CD4-positive, alpha-beta T cell treated with Interleukin-4 for 4 hours (primary cell): ENCODE measurements around the gene ADARB2.

ENCODE experiments used
- DNase-seq: peaks from one replicate; pipeline ENCODE4 v3.0.0-alpha.2; 2020

ADARB2 gene

GRCh38 chr10:1190791-1191490 lies 546.4 kb downstream of the ADARB2 start:
- no peak for DNase-seq

GRCh38 chr10:1190052-1190395 lies 547.3 kb downstream of the ADARB2 start:
- no peak for DNase-seq

GRCh38 chr10:1189166-1190051 lies 547.9 kb downstream of the ADARB2 start:
- no peak for DNase-seq

GRCh38 chr10:1188558-1189135 lies 548.7 kb downstream of the ADARB2 start:
- no peak for DNase-seq

- no peak for DNase-seq
Observed at GRCh38 chr10:1187855-1188557, 549.3 kb downstream of the ADARB2 start.

- no peak for DNase-seq
Observed at GRCh38 chr10:1187151-1187854, 550.0 kb downstream of the ADARB2 start.

GRCh38 chr10:1186683-1186990 lies 550.7 kb downstream of the ADARB2 start:
- no peak for DNase-seq

- no peak for DNase-seq
Observed at GRCh38 chr10:1185911-1186682, 551.2 kb downstream of the ADARB2 start.

GRCh38 chr10:1184541-1185430 lies 552.5 kb downstream of the ADARB2 start:
- DNase-seq = no peak

GRCh38 chr10:1183701-1184100 lies 553.6 kb downstream of the ADARB2 start:
- no peak for DNase-seq

GRCh38 chr10:1183033-1183396 lies 554.3 kb downstream of the ADARB2 start:
- DNase-seq = no peak

- no peak for DNase-seq
Observed at GRCh38 chr10:1182280-1183032, 554.9 kb downstream of the ADARB2 start.

- no peak for DNase-seq
Observed at GRCh38 chr10:1180836-1181235, 556.5 kb downstream of the ADARB2 start.

GRCh38 chr10:1180071-1180730 lies 557.1 kb downstream of the ADARB2 start:
- DNase-seq = no peak

- no peak for DNase-seq
Observed at GRCh38 chr10:1179346-1180070, 557.8 kb downstream of the ADARB2 start.

- no peak for DNase-seq
Observed at GRCh38 chr10:1178506-1178905, 558.8 kb downstream of the ADARB2 start.

- DNase-seq = no peak
Observed at GRCh38 chr10:1177936-1178335, 559.4 kb downstream of the ADARB2 start.

- DNase-seq = no peak
Observed at GRCh38 chr10:1175956-1176565, 561.3 kb downstream of the ADARB2 start.

- DNase-seq = no peak
Observed at GRCh38 chr10:1174022-1174421, 563.3 kb downstream of the ADARB2 start.
